NCI-H460 (cell line): ENCODE results near the gene ALKBH2. TPM values are rescaled to one million over a fixed set of nuclear protein-coding genes. Genes with fewer than 3 reads are reported as not detected.
A peak's percentile ranks its signal among the peaks of the same experiment; 100 is the strongest.

Experiments used
- DNase-seq: peaks from one replicate; pipeline ENCODE4 v3.0.0-alpha.2; 2016; ENCODE audit warnings: low read depth; ENCODE audit errors: extremely low read depth
- total RNA-seq: library from RNA; depleted of rRNA; stranded (reverse); fragments of >200 nt; shearing (Covaris generic); gene quantifications from 2 replicates; pipeline ENCODE4 v1.2.3, GENCODE V29; 2014

ALKBH2 gene
- total RNA-seq, 1 experiment from 2014 or later: 35.1 TPM

GRCh38 chr12:109115404-109115757, 22.1 kb upstream of the ALKBH2 start:
- DNase-seq: no peak

GRCh38 chr12:109114644-109115043, 21.4 kb upstream of the ALKBH2 start:
- no peak for DNase-seq

DNA sequence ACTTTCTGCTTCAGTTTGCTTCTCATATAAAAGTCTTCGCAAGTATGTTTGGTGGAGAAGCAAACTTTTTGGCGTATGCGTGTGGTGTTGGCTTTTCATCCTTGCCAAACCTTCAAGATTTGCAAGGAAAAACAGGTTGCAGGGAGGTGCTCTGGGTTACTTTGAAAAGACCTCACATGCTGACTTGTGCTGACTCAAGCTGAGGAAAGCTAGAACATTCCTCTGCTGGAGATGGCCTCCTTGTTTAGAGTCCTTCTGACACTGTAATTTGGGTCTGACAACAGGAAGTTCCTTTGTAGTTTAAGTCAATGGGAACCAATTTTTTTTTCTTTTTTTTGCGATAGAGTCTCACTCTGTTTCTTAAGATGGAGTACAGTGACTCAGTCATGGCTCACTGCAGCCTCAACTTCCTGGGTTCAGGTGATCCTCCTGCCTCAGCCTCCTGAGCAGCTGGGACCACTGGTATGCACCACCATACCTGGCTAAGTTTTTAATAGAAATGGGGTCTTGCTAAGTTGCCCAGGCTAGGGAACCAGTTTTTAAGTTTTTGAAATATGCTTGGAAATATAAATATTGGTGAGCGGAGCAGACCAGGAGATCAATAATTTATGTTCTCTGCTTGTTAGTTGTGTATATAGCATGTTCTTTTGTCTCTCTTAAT, 20.5 kb upstream of the ALKBH2 start:
- DNase-seq: no peak

DNA sequence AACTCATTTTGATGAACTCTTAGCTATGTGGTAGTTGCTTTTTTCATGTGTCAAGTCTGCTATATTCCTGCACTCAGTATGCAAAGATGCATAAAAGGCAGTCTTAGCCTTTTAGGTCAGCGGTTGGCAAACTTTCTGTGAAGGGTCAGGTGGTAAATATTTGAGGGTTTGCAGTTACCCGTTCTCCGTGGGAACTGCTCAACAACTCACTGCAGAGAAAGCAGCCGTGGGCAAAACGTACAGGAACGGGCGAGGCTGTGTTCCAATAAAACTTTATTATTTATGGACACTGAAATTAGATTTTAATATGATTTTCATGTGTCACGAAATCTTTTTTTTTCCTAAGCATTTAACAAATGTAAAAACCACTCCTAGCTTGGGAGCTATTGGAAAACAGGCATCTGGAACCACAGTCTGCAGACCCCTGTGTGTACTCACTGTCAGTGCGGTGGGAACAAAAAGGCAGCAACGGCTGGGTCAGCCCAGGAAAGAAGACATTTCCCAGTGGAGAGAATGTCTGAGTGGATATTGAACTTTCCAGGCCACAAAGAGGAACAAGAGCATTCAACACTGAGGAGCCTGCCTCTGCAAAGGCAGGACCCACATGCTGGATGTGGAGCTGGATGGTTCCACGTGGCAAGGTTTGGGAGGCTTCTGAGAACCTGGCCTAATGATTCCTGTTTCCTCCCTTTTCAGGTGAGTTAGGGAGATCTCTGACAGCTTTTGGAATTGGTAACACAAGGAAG, 19.6 kb upstream of the ALKBH2 start:
- DNase-seq: no peak

GRCh38 chr12:109110988-109111495, 17.8 kb upstream of the ALKBH2 start:
- DNase-seq: peak; percentile 82

- no peak for DNase-seq
Measured at GRCh38 chr12:109109746-109110350, 16.6 kb upstream of the ALKBH2 start.

- DNase-seq: no peak
Measured at GRCh38 chr12:109105176-109105575, 11.9 kb upstream of the ALKBH2 start.

DNA sequence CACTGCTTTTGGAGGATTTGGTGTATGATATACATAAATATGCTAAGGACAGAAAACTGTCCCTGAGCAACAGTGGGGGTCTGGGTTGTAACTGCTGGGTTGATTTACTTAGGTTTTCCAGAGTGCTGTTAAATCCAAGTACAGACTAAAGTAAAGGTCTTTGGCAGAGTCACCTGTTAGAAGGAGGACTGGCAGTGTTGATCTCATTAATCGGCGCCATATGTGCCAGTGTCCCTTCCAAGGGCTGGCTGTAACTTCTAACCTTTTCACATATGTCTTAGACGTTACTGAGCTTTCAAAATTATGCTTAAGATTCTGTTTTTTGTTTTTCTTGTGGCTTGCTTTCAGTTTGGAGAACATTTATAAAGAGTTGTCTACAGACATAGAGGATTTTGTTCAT, 9.2 kb upstream of the ALKBH2 start:
- DNase-seq: no peak

- DNase-seq: no peak
Measured at GRCh38 chr12:109100741-109101140, 7.5 kb upstream of the ALKBH2 start.

DNA sequence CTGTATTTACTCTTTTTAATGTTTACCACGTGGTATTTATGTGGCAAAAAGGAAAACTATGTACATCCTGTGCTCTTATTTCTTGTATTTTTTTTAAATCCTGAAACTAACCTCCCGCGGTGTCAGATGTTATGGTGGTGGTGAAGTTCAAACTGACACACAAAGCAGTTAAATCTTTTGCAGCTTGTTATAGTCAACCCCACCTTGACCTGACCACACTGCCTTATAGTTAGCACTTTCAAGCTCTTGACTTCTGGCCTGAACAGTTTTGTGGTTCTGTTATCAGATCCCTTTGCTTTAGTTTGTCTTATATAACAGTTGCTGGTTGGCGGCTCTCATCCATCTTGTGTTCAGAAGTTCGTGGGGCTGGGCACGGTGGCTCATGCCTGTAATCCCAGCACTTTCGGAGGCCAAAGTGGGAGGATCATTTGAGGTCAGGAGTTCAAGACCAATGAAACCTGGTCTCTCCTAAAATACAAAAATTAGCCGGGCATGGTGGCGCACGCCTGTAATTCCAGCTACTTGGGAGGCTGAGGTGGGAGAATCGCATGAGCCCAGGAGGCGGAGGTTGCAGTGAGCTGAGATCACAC, 6.3 kb upstream of the ALKBH2 start:
- no peak for DNase-seq

GRCh38 chr12:109098651-109099050, 5.4 kb upstream of the ALKBH2 start:
- DNase-seq: no peak

DNA sequence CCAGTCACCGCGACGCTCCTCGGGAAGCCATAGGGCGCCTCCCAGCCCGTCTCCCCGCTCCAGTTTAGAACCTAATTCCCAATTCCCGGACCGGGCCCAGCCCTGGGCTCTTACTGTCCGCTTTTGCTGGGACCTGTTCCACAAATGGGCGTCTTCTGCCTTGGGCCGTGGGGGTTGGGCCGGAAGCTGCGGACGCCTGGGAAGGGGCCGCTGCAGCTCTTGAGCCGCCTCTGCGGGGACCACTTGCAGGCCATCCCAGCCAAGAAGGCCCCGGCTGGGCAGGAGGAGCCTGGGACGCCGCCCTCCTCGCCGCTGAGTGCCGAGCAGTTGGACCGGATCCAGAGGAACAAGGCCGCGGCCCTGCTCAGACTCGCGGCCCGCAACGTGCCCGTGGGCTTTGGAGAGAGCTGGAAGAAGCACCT, 4.9 kb upstream of the ALKBH2 start:
- DNase-seq: peak; percentile 14

DNA sequence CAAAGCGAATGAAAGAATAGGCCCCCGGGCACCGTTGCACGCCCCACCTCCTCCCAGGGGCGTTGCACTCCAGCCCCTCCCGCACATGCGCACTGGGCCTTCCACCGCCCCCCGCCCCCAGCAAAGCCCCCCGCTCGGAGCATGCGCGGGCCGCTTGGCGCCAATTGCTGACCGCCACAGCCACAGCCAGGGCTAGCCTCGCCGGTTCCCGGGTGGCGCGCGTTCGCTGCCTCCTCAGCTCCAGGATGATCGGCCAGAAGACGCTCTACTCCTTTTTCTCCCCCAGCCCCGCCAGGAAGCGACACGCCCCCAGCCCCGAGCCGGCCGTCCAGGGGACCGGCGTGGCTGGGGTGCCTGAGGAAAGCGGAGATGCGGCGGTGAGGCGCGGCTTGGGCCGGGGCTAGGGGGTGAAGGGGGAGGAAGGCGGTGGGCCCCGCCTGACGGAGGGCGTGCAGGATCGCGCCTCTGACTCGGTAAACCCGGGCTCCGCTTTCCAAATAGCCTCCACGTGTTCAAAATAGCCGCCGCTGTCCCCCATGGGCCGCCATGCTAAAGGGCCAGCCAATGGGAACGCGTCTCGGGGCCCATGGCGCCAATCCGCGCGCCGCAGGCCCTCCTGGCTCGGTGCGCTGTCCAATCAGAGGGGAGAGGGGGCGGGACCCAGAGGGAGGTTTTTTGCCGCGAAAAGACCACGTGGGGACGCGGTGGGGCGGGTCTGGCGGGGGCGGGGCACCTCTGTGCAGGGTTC, 4.3 kb upstream of the ALKBH2 start, which contains the start of gene UNG:
Gene UNG, plus strand, starts transcription at position 163 of the 748 bp plus-strand sequence. Its CDS starts 83 bp downstream, at position 246.
- peak; percentile 95 for DNase-seq

DNA sequence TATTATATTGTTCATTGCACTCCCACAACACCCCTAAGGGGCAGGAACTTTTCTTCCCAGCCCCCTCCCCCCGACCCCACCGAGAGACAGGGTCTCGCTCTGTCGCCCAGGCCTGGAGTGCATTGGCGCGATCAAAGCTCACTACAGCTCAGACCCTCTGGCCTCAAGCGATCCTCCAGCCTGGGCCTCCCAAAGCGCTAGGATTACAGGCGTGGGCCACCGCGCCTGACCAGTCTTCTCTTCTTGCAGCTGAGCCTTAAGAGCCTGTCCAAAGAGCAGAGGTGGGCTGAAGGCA, 3.8 kb upstream of the ALKBH2 start:
- no peak for DNase-seq

- DNase-seq: no peak
Measured at GRCh38 chr12:109092497-109093021, 713 bp downstream of the ALKBH2 start.

DNA sequence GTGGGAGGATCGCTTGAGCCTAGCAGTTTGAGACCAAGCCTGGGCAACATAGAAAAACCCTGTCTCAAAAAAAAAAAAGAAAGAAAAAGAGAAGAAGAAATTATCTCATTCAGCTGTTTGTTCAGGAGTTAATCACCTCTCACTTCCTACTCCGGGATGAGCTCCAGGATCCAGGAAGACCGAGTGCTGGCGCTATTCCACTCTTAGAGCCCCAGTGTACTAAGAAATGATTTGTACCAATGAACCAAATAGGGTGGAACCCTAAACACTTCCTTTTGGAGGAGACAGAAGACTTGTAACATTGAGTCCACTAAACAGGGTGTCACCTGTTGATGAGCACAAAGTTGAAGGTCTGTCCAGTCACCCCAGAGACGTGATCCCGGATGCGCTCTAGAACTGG, 3.6 kb downstream of the ALKBH2 start:
- no peak for DNase-seq

GRCh38 chr12:109088818-109089217, 4.5 kb downstream of the ALKBH2 start:
- no peak for DNase-seq

DNA sequence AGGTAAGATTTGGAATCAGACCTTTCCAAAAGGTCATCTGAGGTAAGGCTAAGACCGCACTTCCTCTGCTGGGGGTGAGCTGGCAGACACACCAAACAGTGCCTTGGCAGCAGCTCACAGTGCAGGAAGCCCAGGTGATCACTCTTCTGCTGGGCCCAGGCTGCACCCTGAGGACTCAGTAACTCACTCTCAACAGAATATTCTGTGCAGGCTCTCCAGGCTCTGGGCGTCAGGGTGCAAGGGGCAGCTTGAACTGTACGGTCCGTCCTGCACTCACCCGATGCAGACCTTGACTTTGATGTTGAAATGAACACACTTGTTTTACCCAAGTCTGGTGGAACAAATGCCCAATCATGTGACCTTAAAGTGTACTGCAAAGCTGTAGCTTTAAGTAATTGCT, 6.0 kb downstream of the ALKBH2 start:
- DNase-seq: no peak

GRCh38 chr12:109085590-109085989, 7.7 kb downstream of the ALKBH2 start:
- no peak for DNase-seq

DNA sequence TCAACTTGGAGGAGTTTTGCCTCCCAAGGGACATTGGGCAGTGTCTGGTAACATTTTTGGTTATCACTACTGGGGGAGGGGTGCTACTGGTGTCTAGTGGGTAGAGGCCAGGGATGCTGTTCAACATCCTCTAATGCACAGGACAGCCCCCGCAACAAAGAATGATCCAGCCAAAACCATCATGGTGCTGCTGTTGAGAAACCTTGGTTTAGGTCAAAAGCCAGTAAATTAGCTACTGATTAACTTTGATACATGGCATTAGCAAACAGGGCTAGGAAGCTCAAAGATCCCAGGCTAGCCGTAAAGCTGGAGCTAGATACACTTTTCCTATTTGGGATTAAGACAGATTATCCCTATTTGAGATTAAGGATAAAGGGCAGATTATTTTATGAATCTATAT, 8.8 kb downstream of the ALKBH2 start:
- DNase-seq: no peak

GRCh38 chr12:109082751-109083150, 10.5 kb downstream of the ALKBH2 start:
- DNase-seq: no peak
